HEK293 (cell line): ENCODE measurements around the gene CRYBA2.

Experiments
- CTCF ChIP-seq: fragments of 450-650 bp; formaldehyde crosslinking; IDR thresholded peaks from 2 replicates; pipeline ENCODE4 v1.5.1; 2016; ENCODE audit warnings: missing biosample characterization, missing genetic modification characterization
- GFI1B ChIP-seq: fragments of 450-650 bp; formaldehyde crosslinking; IDR thresholded peaks from 2 replicates; pipeline ENCODE4 v1.5.1; 2016; ENCODE audit warnings: missing biosample characterization, missing genetic modification characterization
- TCF7L2 ChIP-seq: IDR thresholded peaks from 2 replicates; pipeline ENCODE4 v1.6.1; 2011; ENCODE audit warnings: low read depth, mild to moderate bottlenecking, inconsistent platforms, low read length, moderate library complexity, borderline replicate concordance
- ZNF274 ChIP-seq, 2 experiments: fragments of 200-500 bp in 1 of 2; fragments of 450-650 bp in 1 of 2; sonication (Bioruptor generic) in 1 of 2; formaldehyde crosslinking in 1 of 2; IDR thresholded peaks; 2 replicates each; pipeline versions ENCODE4 v1.5.1 to v1.6.1; 2014 to 2016; ENCODE audit warnings: borderline replicate concordance in 1 of 2, inconsistent platforms in 1 of 2, low read length in 1 of 2, missing biosample characterization in 1 of 2, missing genetic modification characterization in 1 of 2
- ZNF585B ChIP-seq: fragments of 450-650 bp; formaldehyde crosslinking; IDR thresholded peaks from 2 replicates; pipeline ENCODE4 v1.5.1; 2016; ENCODE audit warnings: missing biosample characterization, missing genetic modification characterization

GRCh38 chr2:218993345-218994315 lies at the start of gene CRYBA2:
- TF ChIP-seq CTCF (tag by site-specific recombination) (no peak), ZNF585B (tag by site-specific recombination) (no peak), TCF7L2 (no peak), ZNF274 (IDR thresholded peaks at IDR 0.05; ENCODE audit: low read length) (no peak), ZNF274 (tag by site-specific recombination; IDR thresholded peaks at IDR 0.05; ENCODE audit: borderline replicate concordance) (no peak), GFI1B (no peak)
